Stimulated activated CD8-positive, alpha-beta memory T cell treated with anti-CD3 and anti-CD28 coated beads, Interleukin-7, amount 100 ng/mL, for 48 hours (primary cell): ENCODE data around the gene DHRS7C.

Experiments
- DNase-seq, 2 donors: peaks; one replicate each; pipeline ENCODE4 v3.0.0-alpha.2; 2020; ENCODE audit warnings: low read depth in 1 of 2; ENCODE audit errors: extremely low read depth in 1 of 2

DHRS7C gene

GRCh38 chr17:9790889-9791876 lies at the start of gene DHRS7C:
Gene DHRS7C (minus strand): TSS chr17:9791592. CDS start chr17:9791284, 308 bp downstream.
- DNase-seq = no peak

- no peak for DNase-seq
Measured at GRCh38 chr17:9839433-9839832, 48.0 kb upstream of the DHRS7C start.

- no peak for DNase-seq
Measured at GRCh38 chr17:9837551-9838471, 46.4 kb upstream of the DHRS7C start.

GRCh38 chr17:9833922-9834321 lies 42.5 kb upstream of the DHRS7C start:
- DNase-seq = no peak

GRCh38 chr17:9830711-9831110 lies 39.3 kb upstream of the DHRS7C start:
- no peak for DNase-seq

- DNase-seq = no peak
Measured at GRCh38 chr17:9829343-9829742, 38.0 kb upstream of the DHRS7C start.

- no peak for DNase-seq
Measured at GRCh38 chr17:9828296-9829295, 37.2 kb upstream of the DHRS7C start.

- DNase-seq = no peak
Measured at GRCh38 chr17:9825641-9826150, 34.3 kb upstream of the DHRS7C start, which contains the start of gene GLP2R. Gene GLP2R (plus strand): TSS chr17:9825924. CDS start chr17:9826064, 140 bp downstream.

GRCh38 chr17:9824797-9825338 lies 33.5 kb upstream of the DHRS7C start:
- DNase-seq = no peak

- DNase-seq = no peak
Measured at GRCh38 chr17:9824094-9824493, 32.7 kb upstream of the DHRS7C start.

- DNase-seq = no peak
Measured at GRCh38 chr17:9821921-9822320, 30.5 kb upstream of the DHRS7C start, which contains the start of gene GSG1L2. Gene GSG1L2 (minus strand): TSS chr17:9822079. CDS start chr17:9822071, 8 bp downstream.

GRCh38 chr17:9820448-9820847 lies 29.1 kb upstream of the DHRS7C start:
- DNase-seq = no peak

- no peak for DNase-seq
Measured at GRCh38 chr17:9818760-9819159, 27.4 kb upstream of the DHRS7C start.

- DNase-seq = no peak
Measured at GRCh38 chr17:9817086-9817485, 25.7 kb upstream of the DHRS7C start.

- DNase-seq = no peak
Measured at GRCh38 chr17:9816472-9816871, 25.1 kb upstream of the DHRS7C start.

- no peak for DNase-seq
Measured at GRCh38 chr17:9814337-9814945, 23.0 kb upstream of the DHRS7C start.

- DNase-seq = no peak
Measured at GRCh38 chr17:9813166-9813565, 21.8 kb upstream of the DHRS7C start.

- DNase-seq = no peak
Measured at GRCh38 chr17:9811537-9811936, 20.1 kb upstream of the DHRS7C start.

GRCh38 chr17:9811086-9811485 lies 19.7 kb upstream of the DHRS7C start:
- no peak for DNase-seq
